H1 (cell line): ENCODE results near the gene KIF5A. TPM values are rescaled to one million over a fixed set of nuclear protein-coding genes. Genes with fewer than 3 reads are reported as not detected.

Experiments used
- ATF3 ChIP-seq: IDR thresholded peaks from 2 replicates; pipeline ENCODE4 v1.6.1; 2011; ENCODE audit warnings: low read depth, mild to moderate bottlenecking, low read length; ENCODE audit not compliant: insufficient read depth
- BACH1 ChIP-seq: IDR thresholded peaks from 2 replicates; pipeline ENCODE4 v1.6.1; 2012; ENCODE audit warnings: low read length, improper control_type of control experiment
- JUND ChIP-seq: IDR thresholded peaks from 2 replicates; pipeline ENCODE4 v1.6.1; 2011; ENCODE audit warnings: mild to moderate bottlenecking, improper control_type of control experiment, low read length
- MAFK ChIP-seq: IDR thresholded peaks from 2 replicates; pipeline ENCODE4 v1.6.1; 2012; ENCODE audit warnings: low read depth, mild to moderate bottlenecking, improper control_type of control experiment, low read length
- MAX ChIP-seq: IDR thresholded peaks from 2 replicates; pipeline ENCODE4 v1.6.1; 2012; ENCODE audit warnings: inconsistent platforms
- RAD21 ChIP-seq, 2 experiments: IDR thresholded peaks in 1 of 2; conservative IDR thresholded peaks in 1 of 2; 2 replicates each; pipeline ENCODE4 v1.6.1; 2011; ENCODE audit warnings: low read depth in 2 of 2, low read length in 2 of 2, improper control_type of control experiment in 1 of 2, inconsistent platforms in 1 of 2, mild to moderate bottlenecking in 1 of 2, moderate library complexity in 1 of 2
- RNF2 ChIP-seq: fragments of 200-900, 300-1000 bp; sonication (generic); IDR thresholded peaks from 2 replicates; pipeline ENCODE4 v1.7.1; 2016; ENCODE audit warnings: borderline replicate concordance, low read depth, mild to moderate bottlenecking, antibody characterized with exemption, low read length; ENCODE audit not compliant: poor library complexity, severe bottlenecking; ENCODE audit errors: missing control alignments
- SAP30 ChIP-seq: fragments of 300-600 bp; sonication (generic); IDR thresholded peaks from 2 replicates; pipeline ENCODE4 v1.7.1; 2012; ENCODE audit warnings: low read length, moderate library complexity, mild to moderate bottlenecking, inconsistent platforms; ENCODE audit not compliant: insufficient read depth, insufficient replicate concordance
- SP4 ChIP-seq: IDR thresholded peaks from 2 replicates; pipeline ENCODE4 v1.6.1; 2012; ENCODE audit warnings: low read length, inconsistent platforms
- TAF1 ChIP-seq: IDR thresholded peaks from 2 replicates; pipeline ENCODE4 v1.6.1; 2011; ENCODE audit warnings: mild to moderate bottlenecking, low read depth, low read length
- TAF7 ChIP-seq: optimal IDR thresholded peaks from 2 replicates; pipeline ENCODE3; 2011; ENCODE audit warnings: low read depth, mild to moderate bottlenecking, inconsistent platforms, low read length, moderate library complexity, borderline replicate concordance
- polyA plus RNA-seq, 7 experiments: library from polyadenylated mRNA; depleted of rRNA in 3 of 7; stranded (reverse) in 5 of 7; unstranded in 2 of 7; fragments of >200 nt in 5 of 7; fragments of 200-250 nt in 2 of 7; gene quantifications; 1 replicate in 5 of 7; 2 replicates in 1 of 7; 4 replicates in 1 of 7; pipeline versions ENCODE4 v1.2.1 to v1.2.3, GENCODE V29; 2011 to 2013; ENCODE audit warnings: missing spikeins in 2 of 7, mixed read lengths in 2 of 7
- total RNA-seq: library from RNA; stranded (reverse); fragmentation: NEBNext Ultra II Directional; extraction: Animal tissue kit (Norgen Biotek cat#: 25700); gene quantifications from 2 replicates; pipeline ENCODE4 v1.2.1, GENCODE V29; 2021

Gene KIF5A
- total and polyA plus RNA-seq, 2 of the 8 experiments (the other 6 are each of a cell fraction or from before 2014, with no cell fraction given): 10.7 to 21.9 TPM

GRCh38 chr12:57520053-57520818 is 29.6 kb upstream of the KIF5A start, which contains the start of gene DDIT3 (continued):
- TF ChIP-seq JUND (peak; percentile 85), BACH1 (peak; percentile 73), MAX (peak; percentile 61), TAF7 (peak; percentile 95), ATF3 (no peak), SP4 (peak; percentile 77; the same call in 1 of the 2 replicates), RAD21 (IDR thresholded peaks at IDR 0.05 in 1 of 2, conservative IDR thresholded peaks at IDR 0.05 in 1 of 2; ENCODE audit: low read depth in 2 of 2, low read length in 2 of 2) (no peak), TAF1 (peak; percentile 98), MAFK (no peak), RNF2 (no peak), SAP30 (peak; percentile 91)
